NCI-H446 (cell line): ENCODE data around the gene ACSL1.
A peak's percentile ranks its signal among the peaks of the same experiment; 100 is the strongest.
"Not testable (repeated sequence)": the region's sequence is repeated elsewhere in the genome, so short reads cannot be mapped to it uniquely, and the experiment has no call there.

ENCODE experiments used
- DNase-seq, 2 experiments: peaks; one replicate each; lab custom pipeline; 2025; lab: John Stamatoyannopoulos, UW

ACSL1 gene

GRCh38 chr4:184787766-184788503 is 37.8 kb downstream of the ACSL1 start:
- no peak for DNase-seq

GRCh38 chr4:184785813-184786212 is 40.0 kb downstream of the ACSL1 start:
- DNase-seq, result no peak

GRCh38 chr4:184784628-184785257 is 41.0 kb downstream of the ACSL1 start:
- DNase-seq, result peak in 1 of 2 experiments; percentile 70

- DNase-seq, result no peak
These were observed 42.9 kb downstream of the ACSL1 start for GRCh38 chr4:184782731-184783373.

GRCh38 chr4:184779160-184779559 is 46.6 kb downstream of the ACSL1 start:
- DNase-seq, result not testable (repeated sequence)

- DNase-seq, result no peak
These were observed 47.4 kb downstream of the ACSL1 start for GRCh38 chr4:184778325-184778724.

- DNase-seq, result no peak
These were observed 48.9 kb downstream of the ACSL1 start for GRCh38 chr4:184776821-184777220.

- DNase-seq, result no peak
These were observed 49.8 kb downstream of the ACSL1 start for GRCh38 chr4:184775854-184776555.

- DNase-seq, result no peak
These were observed 51.6 kb downstream of the ACSL1 start for GRCh38 chr4:184774152-184774551.

- no peak for DNase-seq
These were observed 54.4 kb downstream of the ACSL1 start for GRCh38 chr4:184771416-184771815.

- DNase-seq, result no peak
These were observed 56.5 kb downstream of the ACSL1 start for GRCh38 chr4:184769141-184769765.

GRCh38 chr4:184768296-184768695 is 57.5 kb downstream of the ACSL1 start:
- DNase-seq, result no peak

GRCh38 chr4:184766446-184766845 is 59.3 kb downstream of the ACSL1 start:
- no peak for DNase-seq

- DNase-seq, result no peak
These were observed 60.1 kb downstream of the ACSL1 start for GRCh38 chr4:184765473-184766340.

GRCh38 chr4:184764601-184765000 is 61.2 kb downstream of the ACSL1 start:
- no peak for DNase-seq

GRCh38 chr4:184763150-184763780 is 62.5 kb downstream of the ACSL1 start:
- DNase-seq, result no peak

- no peak for DNase-seq
These were observed 63.7 kb downstream of the ACSL1 start for GRCh38 chr4:184762100-184762499.

- no peak for DNase-seq
These were observed 65.1 kb downstream of the ACSL1 start for GRCh38 chr4:184760681-184761080.

- no peak for DNase-seq
These were observed 68.0 kb downstream of the ACSL1 start for GRCh38 chr4:184757810-184758209.

GRCh38 chr4:184756399-184756798 is 69.4 kb downstream of the ACSL1 start:
- DNase-seq, result no peak

- no peak for DNase-seq
These were observed 70.5 kb downstream of the ACSL1 start for GRCh38 chr4:184755278-184755677.
